ENCODE data around the gene WNT9B. TPM values are rescaled to one million over a fixed set of nuclear protein-coding genes. Genes with fewer than 3 reads are reported as not detected.

The WNT9B gene, protein sequence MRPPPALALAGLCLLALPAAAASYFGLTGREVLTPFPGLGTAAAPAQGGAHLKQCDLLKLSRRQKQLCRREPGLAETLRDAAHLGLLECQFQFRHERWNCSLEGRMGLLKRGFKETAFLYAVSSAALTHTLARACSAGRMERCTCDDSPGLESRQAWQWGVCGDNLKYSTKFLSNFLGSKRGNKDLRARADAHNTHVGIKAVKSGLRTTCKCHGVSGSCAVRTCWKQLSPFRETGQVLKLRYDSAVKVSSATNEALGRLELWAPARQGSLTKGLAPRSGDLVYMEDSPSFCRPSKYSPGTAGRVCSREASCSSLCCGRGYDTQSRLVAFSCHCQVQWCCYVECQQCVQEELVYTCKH
- total RNA-seq = not detected in 2 replicates

DNA sequence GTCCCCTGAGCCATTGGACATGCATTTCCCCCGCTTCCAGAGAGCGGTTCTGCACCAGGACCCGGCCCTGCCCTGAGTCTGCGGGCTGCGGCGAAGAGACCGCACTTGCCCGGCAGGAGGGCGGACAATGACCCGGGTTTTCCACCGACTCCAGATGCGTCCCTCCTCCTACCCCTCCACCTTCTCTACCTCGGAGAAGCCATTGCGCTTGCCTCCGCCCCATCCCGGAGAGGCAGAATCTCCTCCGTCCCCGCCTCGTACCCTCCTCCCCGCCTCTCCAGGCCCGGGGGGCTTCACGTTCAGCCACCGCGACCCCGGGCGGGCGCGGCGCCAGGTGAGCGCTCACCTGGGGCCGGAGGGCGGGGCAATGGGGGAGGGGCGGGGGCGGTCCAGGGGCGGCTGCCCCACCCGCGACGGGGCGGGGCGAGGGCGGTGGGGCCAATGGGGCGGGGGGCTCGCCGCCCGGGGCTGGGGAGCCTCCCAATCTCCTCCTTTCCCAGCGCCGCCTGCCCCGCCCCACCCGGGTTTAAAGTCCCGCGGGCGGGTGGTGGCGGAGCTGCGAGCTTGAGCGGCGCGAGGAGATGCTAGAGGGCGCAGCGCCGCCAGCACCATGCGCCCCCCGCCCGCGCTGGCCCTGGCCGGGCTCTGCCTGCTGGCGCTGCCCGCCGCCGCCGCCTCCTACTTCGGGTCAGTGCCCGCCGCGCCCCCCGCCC is at the start of gene WNT9B:
Gene WNT9B, plus strand, starts transcription at position 555 of the 713 bp plus-strand sequence. Its CDS starts 56 bp downstream, at position 611.

DNA sequence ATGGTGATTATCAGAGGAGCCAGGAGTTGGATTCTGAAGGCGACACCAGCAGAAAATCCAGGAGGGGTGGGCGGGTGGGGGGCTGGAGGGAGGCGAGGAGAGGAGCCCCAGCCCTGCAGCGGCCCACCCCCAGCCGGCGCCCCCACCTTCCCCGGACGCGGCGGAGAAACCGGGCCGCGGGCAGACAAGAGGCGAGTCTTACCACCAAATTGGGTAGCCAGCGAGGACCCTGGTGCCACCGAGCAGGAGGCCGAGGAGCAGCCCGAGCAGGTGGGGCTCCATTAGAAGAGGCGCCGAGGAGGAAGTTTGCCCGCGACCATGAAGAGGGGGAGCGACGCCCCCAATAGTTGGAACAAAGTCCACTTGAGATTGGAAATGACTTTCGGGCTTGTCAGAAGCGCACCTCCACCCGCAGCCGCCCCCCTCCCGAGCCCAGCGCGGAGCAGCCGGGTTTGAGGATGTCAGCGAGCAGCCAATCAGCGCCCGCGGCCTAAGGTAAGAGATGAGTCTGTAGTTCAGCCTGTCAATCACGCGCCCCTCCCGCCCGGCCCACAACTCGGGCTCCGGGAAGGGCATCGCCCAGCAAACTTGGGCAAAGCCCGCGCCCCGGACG is 33.0 kb upstream of the WNT9B start, which contains the start of gene WNT3:
Gene WNT3, minus strand, starts transcription at position 377 of the 613 bp plus-strand sequence. Its CDS starts 95 bp downstream, at position 282.

DNA sequence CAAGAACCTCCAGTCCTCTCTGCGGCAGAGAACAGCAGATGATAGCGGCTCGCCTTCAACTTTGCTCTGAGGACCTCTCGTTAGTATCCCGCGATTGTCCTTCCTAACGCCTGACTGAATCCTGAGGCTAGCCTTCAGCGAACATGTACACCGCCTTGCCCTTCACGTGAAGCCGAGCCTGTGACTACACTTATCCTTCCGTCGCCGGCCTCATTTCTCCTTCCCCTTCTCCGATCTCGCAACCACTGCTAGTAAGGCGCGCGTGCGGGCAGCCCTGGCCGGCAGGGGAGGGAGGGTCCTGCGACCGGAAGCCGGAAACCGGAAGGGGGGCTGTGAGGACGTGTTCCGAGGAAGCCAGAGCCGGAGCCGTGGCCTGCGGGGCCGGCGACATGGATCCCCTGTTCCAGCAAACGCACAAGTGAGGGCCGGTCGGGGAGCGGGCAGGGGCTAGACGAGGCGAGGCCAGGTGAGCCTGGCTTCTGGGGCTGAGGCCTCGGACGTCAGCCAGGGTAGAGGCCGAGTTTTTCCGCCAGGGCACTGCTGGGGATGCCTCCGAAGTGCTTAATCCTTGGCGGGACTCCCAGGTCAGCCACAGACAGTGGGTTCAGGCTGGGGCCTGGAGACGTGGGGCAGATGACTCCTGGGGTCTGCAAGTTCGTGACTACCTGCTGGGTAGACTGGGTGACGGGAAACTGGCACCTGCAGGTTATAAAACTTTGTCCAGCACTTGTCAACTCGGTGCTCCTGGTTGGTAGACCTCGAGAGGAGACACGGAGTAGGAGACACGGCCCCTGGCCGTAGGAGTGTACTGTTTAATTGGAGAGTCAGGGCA is 71.6 kb downstream of the WNT9B start, which contains the start of gene GOSR2:
Gene GOSR2, plus strand, starts transcription at position 357 of the 832 bp plus-strand sequence. Its CDS starts 33 bp downstream, at position 390.

Other genes with a start within 250 kb of the WNT9B start
- 0.48 and 1.1 TPM in 2 replicates for gene WNT3, start 32.9 kb upstream of the WNT9B start, total RNA-seq
- gene GOSR2, start 71.6 kb downstream of the WNT9B start, total RNA-seq = 23.9 and 38.8 TPM in 2 replicates
- gene RPRML, start 127.7 kb downstream of the WNT9B start, total RNA-seq = not detected in 2 replicates

Measured in tracheal epithelial cell (primary cell).